HEK293 (cell line): Measurements from ENCODE around the gene FBXO2.

Experiments used
- GFI1B ChIP-seq: fragments of 450-650 bp; formaldehyde crosslinking; IDR thresholded peaks from 2 replicates; pipeline ENCODE4 v1.5.1; 2016; ENCODE audit warnings: missing biosample characterization, missing genetic modification characterization
- GLIS1 ChIP-seq: fragments of 450-650 bp; formaldehyde crosslinking; IDR thresholded peaks from 2 replicates; pipeline ENCODE4 v1.5.1; 2016; ENCODE audit warnings: missing biosample characterization, missing genetic modification characterization
- GLIS2 ChIP-seq: fragments of 450-650 bp; formaldehyde crosslinking; IDR thresholded peaks from 2 replicates; pipeline ENCODE4 v1.5.1; 2016; ENCODE audit warnings: missing biosample characterization, missing genetic modification characterization
- MEIS1 ChIP-seq: sonication (generic); formaldehyde crosslinking; IDR thresholded peaks from 2 replicates; pipeline ENCODE4 v1.8.1; 2022; ENCODE audit warnings: missing genetic modification reagents, mild to moderate bottlenecking, borderline replicate concordance
- SCRT2 ChIP-seq: fragments of 450-650 bp; formaldehyde crosslinking; IDR thresholded peaks from 2 replicates; pipeline ENCODE4 v1.5.1; 2016; ENCODE audit warnings: missing biosample characterization, missing genetic modification characterization
- YY2 ChIP-seq: fragments of 450-650 bp; formaldehyde crosslinking; IDR thresholded peaks from 2 replicates; pipeline ENCODE4 v1.5.1; 2016; ENCODE audit warnings: missing biosample characterization, missing genetic modification characterization
- ZBTB6 ChIP-seq: fragments of 450-650 bp; formaldehyde crosslinking; IDR thresholded peaks from 2 replicates; pipeline ENCODE4 v1.5.1; 2017; ENCODE audit warnings: missing biosample characterization, missing genetic modification characterization
- ZFP3 ChIP-seq: fragments of 450-650 bp; formaldehyde crosslinking; IDR thresholded peaks from 2 replicates; pipeline ENCODE4 v1.5.1; 2016; ENCODE audit warnings: low read depth, missing biosample characterization, missing genetic modification characterization
- ZNF132 ChIP-seq: fragments of 450-650 bp; formaldehyde crosslinking; IDR thresholded peaks from 2 replicates; pipeline ENCODE4 v1.5.1; 2017; ENCODE audit warnings: missing biosample characterization, missing genetic modification characterization, borderline replicate concordance
- ZNF18 ChIP-seq: fragments of 450-650 bp; formaldehyde crosslinking; IDR thresholded peaks from 2 replicates; pipeline ENCODE4 v1.5.1; 2016; ENCODE audit warnings: missing biosample characterization, missing genetic modification characterization
- ZNF639 ChIP-seq: fragments of 450-650 bp; formaldehyde crosslinking; IDR thresholded peaks from 2 replicates; pipeline ENCODE4 v1.5.1; 2016; ENCODE audit warnings: missing biosample characterization, missing genetic modification characterization
- ZNF660 ChIP-seq: fragments of 450-650 bp; IDR thresholded peaks from 2 replicates; pipeline ENCODE4 v1.5.1; 2018; ENCODE audit warnings: missing biosample characterization, mild to moderate bottlenecking, missing genetic modification characterization
- ZNF837 ChIP-seq: fragments of 450-650 bp; formaldehyde crosslinking; IDR thresholded peaks from 2 replicates; pipeline ENCODE4 v1.5.1; 2016; ENCODE audit warnings: missing biosample characterization, missing genetic modification characterization
- ZSCAN23 ChIP-seq: fragments of 450-650 bp; formaldehyde crosslinking; IDR thresholded peaks from 2 replicates; pipeline ENCODE4 v1.5.1; 2016; ENCODE audit warnings: missing biosample characterization, missing genetic modification characterization
- TF ChIP-seq, protein P1 (sequence below): fragments of 450-650 bp; formaldehyde crosslinking; IDR thresholded peaks from 2 replicates; pipeline ENCODE4 v1.5.1; 2017; ENCODE audit warnings: missing biosample characterization, missing genetic modification characterization
- TF ChIP-seq, protein P2 (sequence below): fragments of 450-650 bp; formaldehyde crosslinking; IDR thresholded peaks from 2 replicates; pipeline ENCODE4 v1.5.1; 2016; ENCODE audit warnings: missing biosample characterization, missing genetic modification characterization
- TF ChIP-seq, protein P3 (sequence below): fragments of 450-650 bp; formaldehyde crosslinking; conservative IDR thresholded peaks from 2 replicates; pipeline ENCODE4 v1.5.1; 2016; ENCODE audit warnings: low read depth, missing biosample characterization, missing genetic modification characterization
- TF ChIP-seq, protein P4 (sequence below): fragments of 450-650 bp; formaldehyde crosslinking; IDR thresholded peaks from 2 replicates; pipeline ENCODE4 v1.5.1; 2016; ENCODE audit warnings: missing biosample characterization, missing genetic modification characterization
- TF ChIP-seq, protein P5 (sequence below): fragments of 450-650 bp; formaldehyde crosslinking; IDR thresholded peaks from 2 replicates; pipeline ENCODE4 v1.5.1; 2016; ENCODE audit warnings: missing biosample characterization, missing genetic modification characterization, low read depth
- TF ChIP-seq, protein P6 (sequence below): fragments of 450-650 bp; formaldehyde crosslinking; IDR thresholded peaks from 2 replicates; pipeline ENCODE4 v1.5.1; 2016; ENCODE audit warnings: missing biosample characterization, missing genetic modification characterization

FBXO2 gene

GRCh38 chr1:11653101-11653860 lies 948 bp downstream of the FBXO2 start (continued):
- TF ChIP-seq, protein P1, sequence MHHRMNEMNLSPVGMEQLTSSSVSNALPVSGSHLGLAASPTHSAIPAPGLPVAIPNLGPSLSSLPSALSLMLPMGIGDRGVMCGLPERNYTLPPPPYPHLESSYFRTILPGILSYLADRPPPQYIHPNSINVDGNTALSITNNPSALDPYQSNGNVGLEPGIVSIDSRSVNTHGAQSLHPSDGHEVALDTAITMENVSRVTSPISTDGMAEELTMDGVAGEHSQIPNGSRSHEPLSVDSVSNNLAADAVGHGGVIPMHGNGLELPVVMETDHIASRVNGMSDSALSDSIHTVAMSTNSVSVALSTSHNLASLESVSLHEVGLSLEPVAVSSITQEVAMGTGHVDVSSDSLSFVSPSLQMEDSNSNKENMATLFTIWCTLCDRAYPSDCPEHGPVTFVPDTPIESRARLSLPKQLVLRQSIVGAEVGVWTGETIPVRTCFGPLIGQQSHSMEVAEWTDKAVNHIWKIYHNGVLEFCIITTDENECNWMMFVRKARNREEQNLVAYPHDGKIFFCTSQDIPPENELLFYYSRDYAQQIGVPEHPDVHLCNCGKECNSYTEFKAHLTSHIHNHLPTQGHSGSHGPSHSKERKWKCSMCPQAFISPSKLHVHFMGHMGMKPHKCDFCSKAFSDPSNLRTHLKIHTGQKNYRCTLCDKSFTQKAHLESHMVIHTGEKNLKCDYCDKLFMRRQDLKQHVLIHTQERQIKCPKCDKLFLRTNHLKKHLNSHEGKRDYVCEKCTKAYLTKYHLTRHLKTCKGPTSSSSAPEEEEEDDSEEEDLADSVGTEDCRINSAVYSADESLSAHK (tag by site-specific recombination), result no peak
- peak; percentile 89 for TF ChIP-seq ZBTB6 (tag by site-specific recombination)
- TF ChIP-seq, protein P2, sequence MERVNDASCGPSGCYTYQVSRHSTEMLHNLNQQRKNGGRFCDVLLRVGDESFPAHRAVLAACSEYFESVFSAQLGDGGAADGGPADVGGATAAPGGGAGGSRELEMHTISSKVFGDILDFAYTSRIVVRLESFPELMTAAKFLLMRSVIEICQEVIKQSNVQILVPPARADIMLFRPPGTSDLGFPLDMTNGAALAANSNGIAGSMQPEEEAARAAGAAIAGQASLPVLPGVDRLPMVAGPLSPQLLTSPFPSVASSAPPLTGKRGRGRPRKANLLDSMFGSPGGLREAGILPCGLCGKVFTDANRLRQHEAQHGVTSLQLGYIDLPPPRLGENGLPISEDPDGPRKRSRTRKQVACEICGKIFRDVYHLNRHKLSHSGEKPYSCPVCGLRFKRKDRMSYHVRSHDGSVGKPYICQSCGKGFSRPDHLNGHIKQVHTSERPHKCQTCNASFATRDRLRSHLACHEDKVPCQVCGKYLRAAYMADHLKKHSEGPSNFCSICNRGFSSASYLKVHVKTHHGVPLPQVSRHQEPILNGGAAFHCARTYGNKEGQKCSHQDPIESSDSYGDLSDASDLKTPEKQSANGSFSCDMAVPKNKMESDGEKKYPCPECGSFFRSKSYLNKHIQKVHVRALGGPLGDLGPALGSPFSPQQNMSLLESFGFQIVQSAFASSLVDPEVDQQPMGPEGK (tag by site-specific recombination), result peak; percentile 33
- TF ChIP-seq ZNF837 (tag by site-specific recombination), result no peak
- no peak for TF ChIP-seq ZNF660 (tag by site-specific recombination)
- TF ChIP-seq, protein P3, sequence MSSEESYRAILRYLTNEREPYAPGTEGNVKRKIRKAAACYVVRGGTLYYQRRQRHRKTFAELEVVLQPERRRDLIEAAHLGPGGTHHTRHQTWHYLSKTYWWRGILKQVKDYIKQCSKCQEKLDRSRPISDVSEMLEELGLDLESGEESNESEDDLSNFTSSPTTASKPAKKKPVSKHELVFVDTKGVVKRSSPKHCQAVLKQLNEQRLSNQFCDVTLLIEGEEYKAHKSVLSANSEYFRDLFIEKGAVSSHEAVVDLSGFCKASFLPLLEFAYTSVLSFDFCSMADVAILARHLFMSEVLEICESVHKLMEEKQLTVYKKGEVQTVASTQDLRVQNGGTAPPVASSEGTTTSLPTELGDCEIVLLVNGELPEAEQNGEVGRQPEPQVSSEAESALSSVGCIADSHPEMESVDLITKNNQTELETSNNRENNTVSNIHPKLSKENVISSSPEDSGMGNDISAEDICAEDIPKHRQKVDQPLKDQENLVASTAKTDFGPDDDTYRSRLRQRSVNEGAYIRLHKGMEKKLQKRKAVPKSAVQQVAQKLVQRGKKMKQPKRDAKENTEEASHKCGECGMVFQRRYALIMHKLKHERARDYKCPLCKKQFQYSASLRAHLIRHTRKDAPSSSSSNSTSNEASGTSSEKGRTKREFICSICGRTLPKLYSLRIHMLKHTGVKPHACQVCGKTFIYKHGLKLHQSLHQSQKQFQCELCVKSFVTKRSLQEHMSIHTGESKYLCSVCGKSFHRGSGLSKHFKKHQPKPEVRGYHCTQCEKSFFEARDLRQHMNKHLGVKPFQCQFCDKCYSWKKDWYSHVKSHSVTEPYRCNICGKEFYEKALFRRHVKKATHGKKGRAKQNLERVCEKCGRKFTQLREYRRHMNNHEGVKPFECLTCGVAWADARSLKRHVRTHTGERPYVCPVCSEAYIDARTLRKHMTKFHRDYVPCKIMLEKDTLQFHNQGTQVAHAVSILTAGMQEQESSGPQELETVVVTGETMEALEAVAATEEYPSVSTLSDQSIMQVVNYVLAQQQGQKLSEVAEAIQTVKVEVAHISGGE, result no peak
- peak; percentile 73 for TF ChIP-seq SCRT2 (tag by site-specific recombination)
- no peak for TF ChIP-seq MEIS1 (CRISPR knock-in tag)
- no peak for TF ChIP-seq GFI1B (tag by site-specific recombination)
- TF ChIP-seq YY2 (tag by site-specific recombination), result no peak
- TF ChIP-seq ZSCAN23 (tag by site-specific recombination), result no peak
- no peak for TF ChIP-seq ZNF18 (tag by site-specific recombination)
- TF ChIP-seq ZNF132, result no peak
- TF ChIP-seq GLIS2, result peak; percentile 72
- TF ChIP-seq, protein P4, sequence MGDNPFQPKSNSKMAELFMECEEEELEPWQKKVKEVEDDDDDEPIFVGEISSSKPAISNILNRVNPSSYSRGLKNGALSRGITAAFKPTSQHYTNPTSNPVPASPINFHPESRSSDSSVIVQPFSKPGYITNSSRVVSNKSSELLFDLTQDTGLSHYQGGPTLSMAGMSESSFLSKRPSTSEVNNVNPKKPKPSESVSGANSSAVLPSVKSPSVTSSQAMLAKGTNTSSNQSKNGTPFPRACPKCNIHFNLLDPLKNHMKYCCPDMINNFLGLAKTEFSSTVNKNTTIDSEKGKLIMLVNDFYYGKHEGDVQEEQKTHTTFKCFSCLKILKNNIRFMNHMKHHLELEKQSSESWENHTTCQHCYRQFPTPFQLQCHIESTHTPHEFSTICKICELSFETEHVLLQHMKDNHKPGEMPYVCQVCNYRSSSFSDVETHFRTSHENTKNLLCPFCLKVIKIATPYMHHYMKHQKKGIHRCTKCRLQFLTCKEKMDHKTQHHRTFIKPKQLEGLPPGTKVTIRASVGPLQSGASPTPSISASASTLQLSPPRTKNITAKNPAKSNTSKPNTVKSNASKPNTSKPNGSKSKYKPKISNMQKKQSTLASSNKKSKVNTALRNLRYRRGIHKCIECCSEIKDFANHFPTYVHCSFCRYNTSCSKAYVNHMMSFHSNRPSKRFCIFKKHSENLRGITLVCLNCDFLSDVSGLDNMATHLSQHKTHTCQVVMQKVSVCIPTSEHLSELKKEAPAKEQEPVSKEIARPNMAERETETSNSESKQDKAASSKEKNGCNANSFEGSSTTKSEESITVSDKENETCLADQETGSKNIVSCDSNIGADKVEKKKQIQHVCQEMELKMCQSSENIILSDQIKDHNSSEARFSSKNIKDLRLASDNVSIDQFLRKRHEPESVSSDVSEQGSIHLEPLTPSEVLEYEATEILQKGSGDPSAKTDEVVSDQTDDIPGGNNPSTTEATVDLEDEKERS (tag by site-specific recombination), result no peak
- TF ChIP-seq ZNF639 (tag by site-specific recombination), result no peak
- TF ChIP-seq ZFP3 (tag by site-specific recombination), result no peak
- TF ChIP-seq, protein P5, sequence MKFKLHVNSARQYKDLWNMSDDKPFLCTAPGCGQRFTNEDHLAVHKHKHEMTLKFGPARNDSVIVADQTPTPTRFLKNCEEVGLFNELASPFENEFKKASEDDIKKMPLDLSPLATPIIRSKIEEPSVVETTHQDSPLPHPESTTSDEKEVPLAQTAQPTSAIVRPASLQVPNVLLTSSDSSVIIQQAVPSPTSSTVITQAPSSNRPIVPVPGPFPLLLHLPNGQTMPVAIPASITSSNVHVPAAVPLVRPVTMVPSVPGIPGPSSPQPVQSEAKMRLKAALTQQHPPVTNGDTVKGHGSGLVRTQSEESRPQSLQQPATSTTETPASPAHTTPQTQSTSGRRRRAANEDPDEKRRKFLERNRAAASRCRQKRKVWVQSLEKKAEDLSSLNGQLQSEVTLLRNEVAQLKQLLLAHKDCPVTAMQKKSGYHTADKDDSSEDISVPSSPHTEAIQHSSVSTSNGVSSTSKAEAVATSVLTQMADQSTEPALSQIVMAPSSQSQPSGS (tag by site-specific recombination), result no peak
- TF ChIP-seq GLIS1 (tag by site-specific recombination), result no peak
- TF ChIP-seq, protein P6, sequence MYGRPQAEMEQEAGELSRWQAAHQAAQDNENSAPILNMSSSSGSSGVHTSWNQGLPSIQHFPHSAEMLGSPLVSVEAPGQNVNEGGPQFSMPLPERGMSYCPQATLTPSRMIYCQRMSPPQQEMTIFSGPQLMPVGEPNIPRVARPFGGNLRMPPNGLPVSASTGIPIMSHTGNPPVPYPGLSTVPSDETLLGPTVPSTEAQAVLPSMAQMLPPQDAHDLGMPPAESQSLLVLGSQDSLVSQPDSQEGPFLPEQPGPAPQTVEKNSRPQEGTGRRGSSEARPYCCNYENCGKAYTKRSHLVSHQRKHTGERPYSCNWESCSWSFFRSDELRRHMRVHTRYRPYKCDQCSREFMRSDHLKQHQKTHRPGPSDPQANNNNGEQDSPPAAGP (tag by site-specific recombination), result no peak
